Measurements from ENCODE around the gene PGLYRP2. TPM values are rescaled to one million over a fixed set of nuclear protein-coding genes. Genes with fewer than 3 reads are reported as not detected.

The PGLYRP2 gene
- polyA plus RNA-seq, 1 donor from 2014 or later: not detected

DNA sequence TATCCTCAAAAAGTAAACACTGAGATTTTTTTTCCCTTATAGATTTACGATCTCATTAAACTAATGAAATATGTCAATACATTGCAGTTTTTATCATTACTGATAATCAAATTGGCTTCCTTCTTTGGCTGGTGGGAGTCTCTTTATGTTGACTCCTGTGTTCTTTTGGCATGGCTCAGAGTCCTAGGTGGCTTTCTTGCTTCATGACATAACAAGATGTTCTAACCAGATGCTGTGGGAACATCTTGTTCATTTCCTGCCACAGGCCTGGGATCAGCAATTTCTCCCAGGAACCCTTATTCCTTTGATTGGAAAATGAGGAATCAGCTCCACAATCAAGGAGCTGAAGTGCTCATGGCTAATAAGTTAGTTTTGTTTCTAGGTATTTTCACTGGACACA lies 15.8 kb upstream of the PGLYRP2 start:
- TF ChIP-seq SMC3 (conservative IDR thresholded peaks at IDR 0.05; ENCODE audit: poor library complexity) (no peak), POLR2AphosphoS5 (IDR thresholded peaks at IDR 0.05) (no peak), MXI1 (conservative IDR thresholded peaks at IDR 0.05; ENCODE audit: poor library complexity, severe bottlenecking) (no peak), RAD21 (conservative IDR thresholded peaks at IDR 0.05) (no peak), EZH2 (IDR thresholded peaks at IDR 0.05; ENCODE audit: borderline replicate concordance, insufficient read depth, low read length, poor library complexity, severe bottlenecking) (no peak), TAF1 (IDR thresholded peaks at IDR 0.05; ENCODE audit: low read depth) (no peak), EP300 (conservative IDR thresholded peaks at IDR 0.05; ENCODE audit: poor library complexity, severe bottlenecking) (no peak)
- TF ChIP-seq, protein P1, sequence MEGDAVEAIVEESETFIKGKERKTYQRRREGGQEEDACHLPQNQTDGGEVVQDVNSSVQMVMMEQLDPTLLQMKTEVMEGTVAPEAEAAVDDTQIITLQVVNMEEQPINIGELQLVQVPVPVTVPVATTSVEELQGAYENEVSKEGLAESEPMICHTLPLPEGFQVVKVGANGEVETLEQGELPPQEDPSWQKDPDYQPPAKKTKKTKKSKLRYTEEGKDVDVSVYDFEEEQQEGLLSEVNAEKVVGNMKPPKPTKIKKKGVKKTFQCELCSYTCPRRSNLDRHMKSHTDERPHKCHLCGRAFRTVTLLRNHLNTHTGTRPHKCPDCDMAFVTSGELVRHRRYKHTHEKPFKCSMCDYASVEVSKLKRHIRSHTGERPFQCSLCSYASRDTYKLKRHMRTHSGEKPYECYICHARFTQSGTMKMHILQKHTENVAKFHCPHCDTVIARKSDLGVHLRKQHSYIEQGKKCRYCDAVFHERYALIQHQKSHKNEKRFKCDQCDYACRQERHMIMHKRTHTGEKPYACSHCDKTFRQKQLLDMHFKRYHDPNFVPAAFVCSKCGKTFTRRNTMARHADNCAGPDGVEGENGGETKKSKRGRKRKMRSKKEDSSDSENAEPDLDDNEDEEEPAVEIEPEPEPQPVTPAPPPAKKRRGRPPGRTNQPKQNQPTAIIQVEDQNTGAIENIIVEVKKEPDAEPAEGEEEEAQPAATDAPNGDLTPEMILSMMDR (IDR thresholded peaks at IDR 0.05; ENCODE audit: poor library complexity, severe bottlenecking): no peak
- TF ChIP-seq, protein P2, sequence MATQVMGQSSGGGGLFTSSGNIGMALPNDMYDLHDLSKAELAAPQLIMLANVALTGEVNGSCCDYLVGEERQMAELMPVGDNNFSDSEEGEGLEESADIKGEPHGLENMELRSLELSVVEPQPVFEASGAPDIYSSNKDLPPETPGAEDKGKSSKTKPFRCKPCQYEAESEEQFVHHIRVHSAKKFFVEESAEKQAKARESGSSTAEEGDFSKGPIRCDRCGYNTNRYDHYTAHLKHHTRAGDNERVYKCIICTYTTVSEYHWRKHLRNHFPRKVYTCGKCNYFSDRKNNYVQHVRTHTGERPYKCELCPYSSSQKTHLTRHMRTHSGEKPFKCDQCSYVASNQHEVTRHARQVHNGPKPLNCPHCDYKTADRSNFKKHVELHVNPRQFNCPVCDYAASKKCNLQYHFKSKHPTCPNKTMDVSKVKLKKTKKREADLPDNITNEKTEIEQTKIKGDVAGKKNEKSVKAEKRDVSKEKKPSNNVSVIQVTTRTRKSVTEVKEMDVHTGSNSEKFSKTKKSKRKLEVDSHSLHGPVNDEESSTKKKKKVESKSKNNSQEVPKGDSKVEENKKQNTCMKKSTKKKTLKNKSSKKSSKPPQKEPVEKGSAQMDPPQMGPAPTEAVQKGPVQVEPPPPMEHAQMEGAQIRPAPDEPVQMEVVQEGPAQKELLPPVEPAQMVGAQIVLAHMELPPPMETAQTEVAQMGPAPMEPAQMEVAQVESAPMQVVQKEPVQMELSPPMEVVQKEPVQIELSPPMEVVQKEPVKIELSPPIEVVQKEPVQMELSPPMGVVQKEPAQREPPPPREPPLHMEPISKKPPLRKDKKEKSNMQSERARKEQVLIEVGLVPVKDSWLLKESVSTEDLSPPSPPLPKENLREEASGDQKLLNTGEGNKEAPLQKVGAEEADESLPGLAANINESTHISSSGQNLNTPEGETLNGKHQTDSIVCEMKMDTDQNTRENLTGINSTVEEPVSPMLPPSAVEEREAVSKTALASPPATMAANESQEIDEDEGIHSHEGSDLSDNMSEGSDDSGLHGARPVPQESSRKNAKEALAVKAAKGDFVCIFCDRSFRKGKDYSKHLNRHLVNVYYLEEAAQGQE (IDR thresholded peaks at IDR 0.05; ENCODE audit: borderline replicate concordance): no peak
- Histone ChIP-seq H3K27ac (ENCODE audit: low read length) (no peak overlapping the region), H3K9ac (ENCODE audit: low read length) (no peak overlapping the region), H4K20me1 (ENCODE audit: insufficient read depth) (no peaks in the 10 kb centered on the region), H3K4me3 (ENCODE audit: low read length) (no peak overlapping the region), H3K79me2 (replicated peaks; ENCODE audit: insufficient read depth, low read length) (no peaks in the 10 kb centered on the region), H3K9me3 (ENCODE audit: low read length) (no peaks in the 10 kb centered on the region), H3K4me2 (ENCODE audit: low read length) (no peak overlapping the region), H3K36me3 (ENCODE audit: insufficient read depth, low read length) (no peaks in the 10 kb centered on the region), H3K27me3 (ENCODE audit: insufficient read depth, low read depth, low read length) (no peaks in the 10 kb centered on the region), H2AFZ (ENCODE audit: low read depth, low read length) (no peak overlapping the region), H3K9me2 (ENCODE audit: insufficient read depth, low read length) (no peaks in the 10 kb centered on the region), H3F3A (ENCODE audit: insufficient read depth, low read length, poor library complexity, severe bottlenecking) (no peaks in the 10 kb centered on the region)

DNA sequence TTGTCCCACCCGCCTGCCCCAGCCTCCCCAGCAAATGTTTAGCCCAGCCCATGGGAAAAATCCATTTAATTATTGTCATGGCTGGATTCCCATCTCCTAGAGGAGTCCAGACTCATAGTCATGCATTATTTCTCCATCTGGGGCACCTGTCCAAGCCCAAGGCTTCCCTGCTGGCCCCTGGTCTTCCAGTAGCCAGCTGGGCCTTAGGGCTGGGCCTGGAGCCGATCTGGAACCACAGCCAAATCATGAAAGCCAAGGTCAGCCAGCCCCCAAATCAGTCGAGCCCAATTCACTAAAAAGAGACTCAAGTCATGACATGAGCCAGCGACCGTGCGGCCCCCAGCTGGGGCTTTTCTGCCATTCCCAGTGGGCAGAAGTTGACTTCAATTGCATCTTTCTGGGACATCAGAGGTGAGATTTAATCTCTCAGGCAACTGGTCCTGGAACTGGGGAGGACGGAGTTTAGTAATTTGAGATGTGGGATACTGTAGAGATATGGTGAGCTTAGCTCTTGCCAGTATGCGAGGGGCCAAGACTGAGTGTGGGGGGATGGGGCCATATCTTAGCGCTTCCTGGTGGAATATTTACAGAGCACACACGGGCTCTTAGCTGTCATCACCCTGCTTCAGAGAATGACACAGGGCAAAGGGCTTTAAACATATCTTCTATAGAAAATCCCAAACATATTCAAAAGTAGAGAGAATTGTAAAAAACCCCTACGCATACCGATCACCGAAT lies 9.4 kb upstream of the PGLYRP2 start:
- Histone ChIP-seq H3K4me2 (ENCODE audit: low read length) (no peak overlapping the region), H4K20me1 (ENCODE audit: insufficient read depth) (no peaks in the 10 kb centered on the region)

More for the DNA sequence above, 9.4 kb upstream of the PGLYRP2 start:
- Histone ChIP-seq H3K9ac (ENCODE audit: low read length) (no peak overlapping the region), H2AFZ (ENCODE audit: low read depth, low read length) (no peak overlapping the region), H3F3A (ENCODE audit: insufficient read depth, low read length, poor library complexity, severe bottlenecking) (no peaks in the 10 kb centered on the region), H3K36me3 (ENCODE audit: insufficient read depth, low read length) (no peaks in the 10 kb centered on the region), H3K4me3 (ENCODE audit: low read length) (no peak overlapping the region), H3K27ac (ENCODE audit: low read length) (no peak overlapping the region), H3K27me3 (ENCODE audit: insufficient read depth, low read depth, low read length) (no peaks in the 10 kb centered on the region), H3K9me2 (ENCODE audit: insufficient read depth, low read length) (no peaks in the 10 kb centered on the region), H3K79me2 (replicated peaks; ENCODE audit: insufficient read depth, low read length) (no peaks in the 10 kb centered on the region), H3K9me3 (ENCODE audit: low read length) (no peaks in the 10 kb centered on the region)
- TF ChIP-seq SMC3 (conservative IDR thresholded peaks at IDR 0.05; ENCODE audit: poor library complexity) (no peak), RAD21 (conservative IDR thresholded peaks at IDR 0.05) (no peak), TAF1 (IDR thresholded peaks at IDR 0.05; ENCODE audit: low read depth) (no peak), MXI1 (conservative IDR thresholded peaks at IDR 0.05; ENCODE audit: poor library complexity, severe bottlenecking) (no peak), POLR2AphosphoS5 (IDR thresholded peaks at IDR 0.05) (no peak), EP300 (conservative IDR thresholded peaks at IDR 0.05; ENCODE audit: poor library complexity, severe bottlenecking) (no peak), EZH2 (IDR thresholded peaks at IDR 0.05; ENCODE audit: borderline replicate concordance, insufficient read depth, low read length, poor library complexity, severe bottlenecking) (no peak)
- TF ChIP-seq, protein P2 (IDR thresholded peaks at IDR 0.05; ENCODE audit: borderline replicate concordance): no peak
- TF ChIP-seq, protein P1 (IDR thresholded peaks at IDR 0.05; ENCODE audit: poor library complexity, severe bottlenecking): no peak
